ENCODE results near the gene RAD54L. TPM values are rescaled to one million over a fixed set of nuclear protein-coding genes. Genes with fewer than 3 reads are reported as not detected.
"Not testable (repeated sequence)": the region's sequence is repeated elsewhere in the genome, so short reads cannot be mapped to it uniquely, and the experiment has no call there.

RAD54L gene
- polyA plus RNA-seq, 1 of the 3 experiments (the other 2 are of a cell fraction) = 11.5 TPM

DNA sequence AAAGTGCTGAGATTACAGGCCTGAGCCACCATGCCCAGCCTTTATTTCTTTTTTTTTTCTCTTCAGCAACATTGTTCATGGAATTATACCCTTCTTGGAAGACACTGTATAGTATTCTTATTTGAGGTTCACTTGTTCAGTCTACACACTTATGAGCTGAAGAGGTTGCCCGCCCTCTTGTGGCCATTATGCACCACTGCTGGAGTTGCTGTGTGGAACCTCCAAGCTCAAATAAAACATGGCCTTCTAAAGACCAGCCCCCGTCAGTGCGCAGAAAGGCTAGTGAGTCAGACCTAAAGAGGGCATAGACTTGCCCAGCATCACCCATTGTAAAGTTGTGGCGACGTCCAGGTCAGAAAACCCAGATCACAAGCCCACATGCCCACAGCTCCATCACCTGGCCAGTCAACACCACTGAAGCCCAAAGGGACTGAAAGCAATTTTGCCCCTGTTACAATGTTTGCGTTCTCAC lies 24.1 kb upstream of the RAD54L start:
- ChIA-PET CTCF (interaction anchor here (0.6 to 2.5 kb wide), 53 partner anchors 9 to 710 kb away, joined by 3 to 34 read pairs (median 4); partner anchors contain the start of genes LRRC41, LURAP1, POMGNT1 and RAD54L), POLR2A (interaction anchor here (0.5 to 1.2 kb wide), 4 partner anchors 12 to 227 kb away, joined by 3 to 5 read pairs (median 3); partner anchors contain the start of gene PIK3R3)
- H3K4me3 ChIP-seq (ENCODE audit: low read depth in 2 of 2, low read length in 1 of 2) = peak overlapping the region in 1 of 2 experiments; percentile 2; a peak in 1 of 4 replicates
- DNase-seq = peak; percentile 78
- H3K79me2 ChIP-seq (ENCODE audit: insufficient read depth) = no peaks in the 10 kb centered on the region
- H3K4me1 ChIP-seq (ENCODE audit: control insufficient read depth in 1 of 2, insufficient read depth in 2 of 2, low read depth in 1 of 2, low read length in 1 of 2) = no peaks in the 10 kb centered on the region; a peak in 1 of 4 replicates
- H3K4me2 ChIP-seq = no peak overlapping the region
- H3K36me3 ChIP-seq (replicated peaks in 1 of 2; ENCODE audit: control insufficient read depth in 1 of 2, insufficient read depth in 2 of 2, low read length in 1 of 2) = no peaks in the 10 kb centered on the region
- no peaks in the 10 kb centered on the region for H3K27me3 ChIP-seq (ENCODE audit: insufficient read depth)
- TF ChIP-seq RXRA (IDR thresholded peaks at IDR 0.05; ENCODE audit: borderline replicate concordance, low read depth) (no peak), RAD21 (IDR thresholded peaks at IDR 0.05; ENCODE audit: low read length) (peak; percentile 80), SMC3 (IDR thresholded peaks at IDR 0.05; ENCODE audit: low read depth, low read length) (peak; percentile 74), TAF1 (IDR thresholded peaks at IDR 0.05; ENCODE audit: borderline replicate concordance, low read depth, low read length) (no peak), YY1 (IDR thresholded peaks at IDR 0.05; ENCODE audit: low read depth) (0 out of 2 replicates have a peak, but pooled peaks have one; percentile 29)
- TF ChIP-seq, protein P1, sequence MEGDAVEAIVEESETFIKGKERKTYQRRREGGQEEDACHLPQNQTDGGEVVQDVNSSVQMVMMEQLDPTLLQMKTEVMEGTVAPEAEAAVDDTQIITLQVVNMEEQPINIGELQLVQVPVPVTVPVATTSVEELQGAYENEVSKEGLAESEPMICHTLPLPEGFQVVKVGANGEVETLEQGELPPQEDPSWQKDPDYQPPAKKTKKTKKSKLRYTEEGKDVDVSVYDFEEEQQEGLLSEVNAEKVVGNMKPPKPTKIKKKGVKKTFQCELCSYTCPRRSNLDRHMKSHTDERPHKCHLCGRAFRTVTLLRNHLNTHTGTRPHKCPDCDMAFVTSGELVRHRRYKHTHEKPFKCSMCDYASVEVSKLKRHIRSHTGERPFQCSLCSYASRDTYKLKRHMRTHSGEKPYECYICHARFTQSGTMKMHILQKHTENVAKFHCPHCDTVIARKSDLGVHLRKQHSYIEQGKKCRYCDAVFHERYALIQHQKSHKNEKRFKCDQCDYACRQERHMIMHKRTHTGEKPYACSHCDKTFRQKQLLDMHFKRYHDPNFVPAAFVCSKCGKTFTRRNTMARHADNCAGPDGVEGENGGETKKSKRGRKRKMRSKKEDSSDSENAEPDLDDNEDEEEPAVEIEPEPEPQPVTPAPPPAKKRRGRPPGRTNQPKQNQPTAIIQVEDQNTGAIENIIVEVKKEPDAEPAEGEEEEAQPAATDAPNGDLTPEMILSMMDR (IDR thresholded peaks at IDR 0.05) = peak; percentile 99
- H2AFZ ChIP-seq (ENCODE audit: low read depth) = peak overlapping the region; percentile 23; the same call in 1 of the 2 replicates
- 22% methylated on average over 6 of the region's 6 CpGs for WGBS (ENCODE audit: low lambda C conversion rate)
- H3K9me3 ChIP-seq = no peaks in the 10 kb centered on the region
- H3F3A ChIP-seq (replicated peaks; ENCODE audit: insufficient read depth) = peaks cover 12% of the 10 kb centered on the region
- no peak overlapping the region for H3K27ac ChIP-seq (ENCODE audit: low read depth in 2 of 2, low read length in 1 of 2)
- no peaks in the 10 kb centered on the region for H3K9me2 ChIP-seq
- H4K20me1 ChIP-seq (ENCODE audit: insufficient read depth) = no peaks in the 10 kb centered on the region
- no peak overlapping the region for H3K9ac ChIP-seq

DNA sequence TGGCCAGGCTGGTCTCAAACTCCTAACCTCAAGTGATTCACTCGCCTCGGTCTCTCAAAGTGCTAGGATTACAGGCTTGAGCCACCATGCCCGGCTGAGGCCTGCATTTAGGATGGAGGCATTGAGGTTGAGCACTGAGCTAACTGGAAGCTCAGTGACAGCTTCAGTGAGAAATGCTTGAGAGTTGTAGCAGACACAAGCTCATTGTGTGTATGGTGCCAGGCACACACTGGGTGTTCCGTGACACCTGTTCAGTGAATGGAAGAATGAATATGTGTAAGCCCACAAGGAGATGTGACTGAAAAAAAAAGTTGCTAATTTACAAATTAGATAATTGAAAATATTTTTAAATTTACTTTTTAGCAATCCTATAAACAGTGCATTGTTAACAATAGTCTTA lies 22.6 kb upstream of the RAD54L start:
- H3K4me1 ChIP-seq (ENCODE audit: control insufficient read depth in 1 of 2, insufficient read depth in 2 of 2, low read depth in 1 of 2, low read length in 1 of 2) = no peaks in the 10 kb centered on the region; a peak in 1 of 4 replicates
- H3K9me2 ChIP-seq = no peaks in the 10 kb centered on the region
- H3K9ac ChIP-seq = no peak overlapping the region
- no peak overlapping the region for H3K4me3 ChIP-seq (ENCODE audit: low read depth in 2 of 2, low read length in 1 of 2)
- H3K36me3 ChIP-seq (replicated peaks in 1 of 2; ENCODE audit: control insufficient read depth in 1 of 2, insufficient read depth in 2 of 2, low read length in 1 of 2) = no peaks in the 10 kb centered on the region
- no peak overlapping the region for H3K4me2 ChIP-seq
- no peak overlapping the region for H2AFZ ChIP-seq (ENCODE audit: low read depth)
- POLR2A ChIA-PET = no interaction called here
- no peak overlapping the region for H3K27ac ChIP-seq (ENCODE audit: low read depth in 2 of 2, low read length in 1 of 2)
- DNase-seq = no peak
- no peaks in the 10 kb centered on the region for H4K20me1 ChIP-seq (ENCODE audit: insufficient read depth)
- peaks cover 12% of the 10 kb centered on the region for H3F3A ChIP-seq (replicated peaks; ENCODE audit: insufficient read depth)
- CTCF ChIA-PET = interaction anchor here (0.6 to 2.5 kb wide), 7 partner anchors 11 to 50 kb away, joined by 3 to 17 read pairs (median 5); partner anchors contain the start of gene RAD54L
- no peaks in the 10 kb centered on the region for H3K79me2 ChIP-seq (ENCODE audit: insufficient read depth)
- 94% methylated on average over 4 of the region's 4 CpGs for WGBS (ENCODE audit: low lambda C conversion rate)
- no peak for TF ChIP-seq MXI1 (IDR thresholded peaks at IDR 0.05; ENCODE audit: low read depth, low read length)
- no peak for TF ChIP-seq JUND (IDR thresholded peaks at IDR 0.05)
- no peak for TF ChIP-seq EP300 (IDR thresholded peaks at IDR 0.05; ENCODE audit: borderline replicate concordance in 1 of 2, low read depth in 1 of 2, low read length in 1 of 2)
- TF ChIP-seq, protein P2, sequence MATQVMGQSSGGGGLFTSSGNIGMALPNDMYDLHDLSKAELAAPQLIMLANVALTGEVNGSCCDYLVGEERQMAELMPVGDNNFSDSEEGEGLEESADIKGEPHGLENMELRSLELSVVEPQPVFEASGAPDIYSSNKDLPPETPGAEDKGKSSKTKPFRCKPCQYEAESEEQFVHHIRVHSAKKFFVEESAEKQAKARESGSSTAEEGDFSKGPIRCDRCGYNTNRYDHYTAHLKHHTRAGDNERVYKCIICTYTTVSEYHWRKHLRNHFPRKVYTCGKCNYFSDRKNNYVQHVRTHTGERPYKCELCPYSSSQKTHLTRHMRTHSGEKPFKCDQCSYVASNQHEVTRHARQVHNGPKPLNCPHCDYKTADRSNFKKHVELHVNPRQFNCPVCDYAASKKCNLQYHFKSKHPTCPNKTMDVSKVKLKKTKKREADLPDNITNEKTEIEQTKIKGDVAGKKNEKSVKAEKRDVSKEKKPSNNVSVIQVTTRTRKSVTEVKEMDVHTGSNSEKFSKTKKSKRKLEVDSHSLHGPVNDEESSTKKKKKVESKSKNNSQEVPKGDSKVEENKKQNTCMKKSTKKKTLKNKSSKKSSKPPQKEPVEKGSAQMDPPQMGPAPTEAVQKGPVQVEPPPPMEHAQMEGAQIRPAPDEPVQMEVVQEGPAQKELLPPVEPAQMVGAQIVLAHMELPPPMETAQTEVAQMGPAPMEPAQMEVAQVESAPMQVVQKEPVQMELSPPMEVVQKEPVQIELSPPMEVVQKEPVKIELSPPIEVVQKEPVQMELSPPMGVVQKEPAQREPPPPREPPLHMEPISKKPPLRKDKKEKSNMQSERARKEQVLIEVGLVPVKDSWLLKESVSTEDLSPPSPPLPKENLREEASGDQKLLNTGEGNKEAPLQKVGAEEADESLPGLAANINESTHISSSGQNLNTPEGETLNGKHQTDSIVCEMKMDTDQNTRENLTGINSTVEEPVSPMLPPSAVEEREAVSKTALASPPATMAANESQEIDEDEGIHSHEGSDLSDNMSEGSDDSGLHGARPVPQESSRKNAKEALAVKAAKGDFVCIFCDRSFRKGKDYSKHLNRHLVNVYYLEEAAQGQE (IDR thresholded peaks at IDR 0.05; ENCODE audit: low read depth, low read length) = no peak
- TF ChIP-seq FOSL2 (IDR thresholded peaks at IDR 0.05; ENCODE audit: borderline replicate concordance, low read depth) = no peak
- no peaks in the 10 kb centered on the region for H3K9me3 ChIP-seq
- no peaks in the 10 kb centered on the region for H3K27me3 ChIP-seq (ENCODE audit: insufficient read depth)

DNA sequence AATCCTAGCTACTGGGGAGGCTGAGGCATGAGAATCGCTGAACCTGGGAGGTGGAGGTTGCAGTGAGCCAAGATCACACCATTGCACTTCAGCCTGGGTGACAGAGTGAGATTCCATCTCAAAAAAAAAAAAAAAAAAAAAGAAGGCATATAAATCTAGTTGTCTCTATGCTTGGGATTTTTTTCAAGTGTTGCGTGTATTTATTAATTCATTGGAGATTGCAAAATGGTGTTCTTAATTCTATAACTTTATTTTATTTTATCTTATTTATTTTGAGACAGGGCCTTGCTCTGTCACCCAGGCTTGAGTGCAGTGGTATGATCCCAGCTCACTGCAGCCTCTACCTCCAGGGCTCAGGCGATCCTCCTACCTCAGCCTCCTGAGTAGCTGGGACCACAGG lies 16.3 kb upstream of the RAD54L start:
- DNase-seq; H3F3A ChIP-seq (replicated peaks; ENCODE audit: insufficient read depth); H3K9ac ChIP-seq; H3K9me3 ChIP-seq; POLR2A ChIA-PET; H3K27ac ChIP-seq (ENCODE audit: low read depth in 2 of 2, low read length in 1 of 2); H3K4me3 ChIP-seq (ENCODE audit: low read depth in 2 of 2, low read length in 1 of 2); H3K27me3 ChIP-seq (ENCODE audit: insufficient read depth); H2AFZ ChIP-seq (ENCODE audit: low read depth); H3K4me1 ChIP-seq (ENCODE audit: control insufficient read depth in 1 of 2, insufficient read depth in 2 of 2, low read depth in 1 of 2, low read length in 1 of 2); H3K9me2 ChIP-seq; H3K4me2 ChIP-seq; H3K36me3 ChIP-seq (replicated peaks in 1 of 2; ENCODE audit: control insufficient read depth in 1 of 2, insufficient read depth in 2 of 2, low read length in 1 of 2); H4K20me1 ChIP-seq (ENCODE audit: insufficient read depth); H3K79me2 ChIP-seq (ENCODE audit: insufficient read depth): not testable (repeated sequence)
- CTCF ChIA-PET = interaction anchor here (1.8 to 3.9 kb wide), 2 partner anchors 7 to 15 kb away, joined by 4 to 26 read pairs; no protein-coding TSS in a partner anchor
- WGBS (ENCODE audit: low lambda C conversion rate) = 96% methylated on average over 3 of the region's 3 CpGs
